ENCODE results near the gene NKTR.

Gene NKTR

DNA sequence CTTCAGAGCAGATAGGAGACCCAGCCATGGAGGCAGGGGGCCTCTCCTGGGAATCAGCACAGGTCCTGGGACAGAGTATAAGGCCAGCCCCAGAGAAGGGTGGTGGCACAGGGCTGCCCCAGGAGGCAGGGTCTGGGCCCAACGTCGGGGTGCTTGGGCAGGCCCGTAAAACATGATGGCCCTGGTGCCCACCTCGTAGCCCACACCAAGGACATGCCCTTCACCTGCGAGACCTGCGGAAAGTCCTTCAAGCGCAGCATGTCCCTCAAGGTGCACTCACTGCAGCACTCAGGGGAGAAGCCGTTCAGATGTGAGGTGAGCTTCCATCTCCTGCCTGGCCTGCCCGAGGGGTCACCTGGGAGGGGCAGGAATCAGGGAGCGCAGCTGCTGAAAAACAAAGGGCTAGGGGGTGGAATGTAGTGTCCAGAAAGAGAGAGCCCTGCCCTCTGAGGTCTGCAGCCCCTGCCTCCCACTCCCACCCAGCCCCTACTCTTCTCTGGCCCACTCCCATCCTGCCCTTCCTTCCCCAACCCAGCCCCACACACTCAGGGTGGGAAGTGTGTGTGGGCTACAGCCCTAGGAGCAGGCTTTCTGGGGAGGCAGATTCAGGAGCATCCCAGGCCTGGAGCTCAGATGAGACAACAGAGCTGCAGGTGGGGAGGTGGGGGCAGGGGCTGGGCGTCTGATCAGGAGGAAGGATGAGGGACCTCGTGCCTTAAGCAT is 62.5 kb downstream of the NKTR start:
- no peak for DNase-seq

DNA sequence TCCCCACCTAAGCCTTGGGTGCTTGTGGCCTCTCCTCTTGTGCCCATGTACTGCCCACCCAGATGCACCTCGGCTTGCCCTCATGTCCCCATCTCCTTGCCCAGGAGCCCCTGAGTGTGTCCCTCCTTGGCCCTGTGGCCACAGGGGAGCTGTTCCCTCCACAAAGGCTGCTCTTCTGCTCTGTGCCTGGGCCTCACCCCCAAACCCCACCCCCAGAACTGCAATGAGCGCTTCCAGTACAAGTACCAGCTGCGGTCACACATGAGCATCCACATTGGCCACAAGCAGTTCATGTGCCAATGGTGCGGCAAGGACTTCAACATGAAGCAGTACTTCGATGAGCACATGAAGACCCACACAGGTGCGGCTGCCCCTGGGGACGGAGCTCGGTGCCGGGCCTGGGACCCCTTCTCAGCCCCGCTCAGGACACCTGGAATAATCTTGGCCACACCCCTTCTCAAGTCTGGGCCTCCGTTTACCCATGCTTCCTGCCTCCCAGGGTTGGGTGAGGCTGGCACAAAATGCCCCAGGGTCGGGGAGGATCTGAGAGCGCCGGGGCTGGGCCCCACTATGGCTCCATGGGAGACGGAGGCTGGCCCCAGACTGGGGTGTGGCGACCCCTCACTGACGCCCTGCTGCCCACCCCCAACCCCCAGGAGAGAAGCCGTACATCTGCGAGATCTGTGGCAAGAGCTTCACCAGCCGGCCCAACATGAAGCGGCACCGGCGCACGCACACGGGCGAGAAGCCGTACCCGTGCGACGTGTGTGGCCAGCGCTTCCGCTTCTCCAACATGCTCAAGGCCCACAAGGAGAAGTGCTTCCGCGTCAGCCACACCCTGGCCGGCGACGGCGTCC is 63.3 kb downstream of the NKTR start:
- DNase-seq, result no peak

DNA sequence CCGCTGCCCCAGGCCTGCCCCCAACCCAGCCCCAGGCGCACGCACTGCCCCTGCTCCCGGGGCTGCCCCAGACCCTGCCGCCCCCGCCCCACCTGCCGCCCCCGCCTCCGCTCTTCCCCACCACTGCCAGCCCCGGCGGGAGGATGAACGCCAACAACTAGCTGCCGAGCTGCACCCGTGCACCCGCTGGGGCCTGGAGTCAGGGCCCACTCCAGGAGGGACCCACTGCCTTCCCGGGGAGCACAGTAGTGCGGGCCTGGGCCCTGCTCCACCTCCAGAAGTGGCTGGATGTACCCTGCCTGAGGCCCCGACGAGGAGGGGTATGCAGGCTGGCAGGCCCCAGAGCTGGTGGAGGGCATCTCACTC is 63.9 kb downstream of the NKTR start:
- DNase-seq, result no peak

DNA sequence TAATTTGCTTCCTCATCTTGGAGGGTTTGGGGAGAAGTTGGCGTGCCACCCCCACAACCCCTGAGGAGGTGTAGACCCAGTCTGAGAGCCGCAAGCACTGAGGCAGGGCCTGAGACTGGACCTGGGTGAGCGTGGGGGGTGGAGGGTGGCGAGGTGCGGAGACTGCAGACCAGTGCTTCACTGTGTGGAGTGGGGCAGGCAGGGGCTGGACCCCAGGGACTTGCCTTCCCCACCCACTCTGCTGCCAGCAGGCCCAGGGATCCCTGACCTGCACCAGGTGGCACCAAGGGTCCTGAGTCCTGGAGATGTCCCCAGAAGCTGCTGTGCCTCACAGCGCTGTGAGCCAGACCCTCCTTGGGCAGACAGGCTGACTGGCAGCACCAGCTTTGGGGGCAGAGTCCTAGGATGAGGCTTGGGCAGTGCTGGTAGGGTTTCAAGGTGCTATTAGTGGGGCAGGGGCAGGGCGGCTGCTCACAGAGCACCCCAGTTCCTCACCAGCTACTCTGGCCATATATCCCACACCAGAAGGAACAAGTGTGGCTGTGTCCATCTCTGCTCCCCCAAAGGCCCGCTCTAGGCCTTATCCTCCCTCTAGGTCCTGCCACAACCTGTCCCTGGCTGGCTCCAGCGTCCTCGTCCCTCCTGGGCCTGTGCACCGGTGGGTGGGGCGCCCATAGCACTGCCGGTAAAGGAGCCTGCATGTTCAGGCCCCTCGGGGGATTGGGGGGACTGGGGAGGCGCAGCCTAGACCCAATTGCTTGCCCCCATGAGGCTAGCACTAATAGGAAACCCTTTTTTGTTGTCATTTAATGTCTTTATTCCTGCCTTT is 64.8 kb downstream of the NKTR start:
- no peak for DNase-seq

DNA sequence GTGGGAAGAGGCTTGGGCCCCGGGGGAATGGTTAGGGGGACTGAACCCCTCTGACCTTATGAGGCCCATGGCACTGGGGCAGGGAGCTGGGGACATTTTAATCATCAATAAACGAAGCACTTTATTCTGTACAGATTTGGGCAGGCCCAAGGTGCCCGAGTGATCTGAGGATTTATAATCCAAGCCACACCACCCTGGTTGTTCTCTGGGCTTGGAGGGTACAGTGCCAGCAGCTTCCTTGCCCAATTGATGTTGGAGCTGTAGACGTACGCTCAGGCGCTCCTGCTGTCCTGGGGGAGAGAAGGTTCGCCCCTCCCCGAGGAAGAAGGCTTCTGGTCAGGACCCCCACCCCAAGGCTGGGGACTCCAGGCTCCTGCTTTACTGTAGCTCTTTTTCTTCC is 65.5 kb downstream of the NKTR start:
- DNase-seq, result no peak

DNA sequence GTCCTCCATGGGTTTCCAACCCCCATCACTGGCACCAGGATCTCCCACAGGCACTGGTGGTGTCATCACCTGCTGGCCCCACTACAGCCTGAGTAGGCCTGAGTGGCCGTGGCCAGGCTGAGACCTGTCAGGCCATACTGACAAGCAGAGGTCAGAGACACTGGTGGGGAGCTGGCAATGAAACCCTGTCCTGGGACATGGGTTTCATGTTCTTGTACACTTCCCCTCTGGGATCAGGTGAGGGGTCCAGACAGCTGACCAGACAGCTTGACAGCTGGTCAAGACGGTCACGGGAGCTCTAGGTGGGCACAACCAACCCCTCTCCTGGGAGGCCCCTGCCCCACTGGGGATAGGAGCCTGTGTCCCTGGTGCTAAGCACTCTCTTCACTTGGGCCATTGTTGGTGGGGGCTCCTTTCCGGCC is 66.1 kb downstream of the NKTR start:
- DNase-seq, result no peak

DNA sequence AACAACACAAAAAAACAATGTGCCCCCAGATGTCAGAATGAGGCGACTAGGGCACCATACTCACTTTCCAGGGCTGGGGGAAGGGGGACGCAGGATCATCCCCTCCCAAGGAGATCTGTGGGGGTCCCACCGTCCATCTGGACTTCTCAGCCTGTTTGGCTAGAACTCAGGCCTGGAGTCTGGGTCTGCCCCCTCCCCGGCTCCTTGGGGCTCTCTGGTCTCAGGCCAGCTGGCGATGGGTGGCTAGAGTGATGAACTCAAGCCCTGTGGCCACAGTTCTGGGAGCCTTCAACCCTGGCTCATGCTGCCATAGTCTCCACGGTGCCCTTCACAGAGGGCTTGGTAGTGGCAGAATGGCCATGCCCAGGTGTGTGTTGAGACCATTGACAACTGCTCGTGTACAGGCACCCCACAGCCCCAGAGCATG is 66.6 kb downstream of the NKTR start:
- no peak for DNase-seq

DNA sequence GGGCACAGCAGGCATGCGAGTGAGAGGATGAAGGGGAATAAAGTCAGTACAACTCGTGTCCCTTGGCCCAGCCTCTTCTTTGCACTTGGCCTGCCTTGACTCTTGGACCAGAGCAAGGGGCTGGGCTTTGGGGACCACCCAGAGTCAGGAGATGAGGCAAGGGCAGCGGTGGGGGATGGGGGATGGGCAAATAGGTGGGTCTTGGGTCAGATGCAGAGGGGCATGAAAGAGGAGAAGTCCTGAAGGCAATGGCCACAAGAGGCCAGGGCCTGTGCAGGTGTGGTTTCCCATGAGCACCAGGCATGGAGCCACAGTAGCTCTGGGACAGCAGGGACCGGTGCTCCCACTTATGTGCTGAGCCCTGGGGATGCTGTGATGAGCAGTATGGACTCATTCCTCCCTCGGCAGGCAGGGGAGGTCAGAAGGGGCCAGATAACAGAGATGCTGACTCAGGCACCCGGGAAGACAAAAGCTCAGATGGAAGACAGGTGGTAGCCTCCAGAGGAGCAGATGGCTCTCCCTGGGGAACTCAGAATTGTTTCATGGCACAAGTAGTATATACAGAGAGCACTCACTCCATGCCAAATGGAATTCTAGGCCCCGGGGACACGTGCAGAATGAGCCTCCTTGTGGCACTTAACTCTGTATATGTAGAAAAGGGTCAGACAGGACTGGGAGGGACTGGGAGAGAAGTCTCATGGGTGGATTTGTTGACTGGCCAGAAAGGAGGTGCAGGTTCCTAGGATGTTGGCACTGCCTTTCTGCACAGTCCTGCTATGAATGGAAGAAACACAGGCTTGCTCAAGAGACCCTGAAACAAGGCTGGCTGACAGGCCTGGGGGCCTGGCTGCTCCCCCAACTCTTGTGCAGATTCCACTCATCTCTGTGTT is 67.3 kb downstream of the NKTR start:
- no peak for DNase-seq

DNA sequence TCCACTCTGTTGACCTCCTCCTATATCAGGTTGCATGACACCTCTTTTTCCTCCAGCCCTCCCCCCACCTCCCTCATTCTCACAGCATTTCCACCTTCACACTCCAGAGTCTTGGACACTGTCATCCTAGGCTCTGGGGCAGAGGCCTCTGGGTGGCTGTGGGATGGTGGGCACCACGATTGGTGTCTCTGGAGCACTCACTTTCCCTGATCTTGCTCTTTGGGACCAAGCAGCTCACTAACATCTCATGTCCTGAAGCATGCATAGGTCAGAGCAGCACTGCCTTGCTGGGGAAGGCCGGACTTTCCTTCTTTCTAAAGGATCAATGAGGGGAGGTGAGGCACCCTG is 67.9 kb downstream of the NKTR start:
- DNase-seq, result no peak

DNA sequence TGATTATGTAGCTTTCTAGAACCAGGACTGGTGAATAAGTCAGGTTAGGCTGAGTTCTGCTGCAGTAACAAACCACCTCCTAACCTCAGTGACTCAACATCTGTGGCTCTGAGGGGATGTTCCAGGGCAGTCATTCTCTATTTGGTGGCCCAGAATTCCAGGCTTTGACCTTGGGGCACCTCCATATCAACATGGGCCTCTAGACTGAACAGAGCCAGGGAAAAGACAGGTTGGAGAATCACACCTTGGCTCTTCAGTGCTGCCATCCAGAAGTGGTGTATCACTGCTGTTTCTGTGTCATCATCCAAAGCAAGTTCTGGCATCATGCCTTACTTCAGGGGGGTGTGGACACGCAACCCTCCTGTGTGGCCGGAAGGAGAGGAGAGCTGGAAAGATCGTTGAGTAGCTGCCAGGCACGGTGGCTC is 68.3 kb downstream of the NKTR start:
- no peak for DNase-seq

DNA sequence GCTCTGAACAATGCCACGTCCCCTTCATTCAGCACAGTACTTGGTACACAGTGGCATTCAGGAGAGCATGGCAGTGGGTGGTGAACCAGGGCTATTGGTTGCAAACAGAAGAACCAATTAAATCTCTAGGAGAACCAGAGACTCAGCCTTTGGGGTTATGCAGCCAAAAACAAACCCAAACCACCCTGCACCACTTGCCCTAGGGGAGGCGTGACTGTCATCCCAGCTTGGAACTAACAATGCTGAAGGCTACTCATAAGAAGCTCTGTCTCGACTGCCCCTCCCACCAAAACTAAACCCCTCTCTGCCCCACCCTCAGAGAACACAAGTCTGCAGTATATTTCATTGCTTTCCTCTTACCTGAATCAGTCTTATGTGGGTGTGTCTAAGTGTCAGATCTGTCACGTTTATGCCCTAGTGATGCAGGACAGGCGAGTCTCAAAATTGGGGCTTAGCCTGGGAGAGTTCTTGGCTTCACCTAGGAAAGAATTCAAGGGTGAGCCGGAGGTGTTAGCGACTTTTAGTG is 69.6 kb downstream of the NKTR start:
- no peak for DNase-seq

DNA sequence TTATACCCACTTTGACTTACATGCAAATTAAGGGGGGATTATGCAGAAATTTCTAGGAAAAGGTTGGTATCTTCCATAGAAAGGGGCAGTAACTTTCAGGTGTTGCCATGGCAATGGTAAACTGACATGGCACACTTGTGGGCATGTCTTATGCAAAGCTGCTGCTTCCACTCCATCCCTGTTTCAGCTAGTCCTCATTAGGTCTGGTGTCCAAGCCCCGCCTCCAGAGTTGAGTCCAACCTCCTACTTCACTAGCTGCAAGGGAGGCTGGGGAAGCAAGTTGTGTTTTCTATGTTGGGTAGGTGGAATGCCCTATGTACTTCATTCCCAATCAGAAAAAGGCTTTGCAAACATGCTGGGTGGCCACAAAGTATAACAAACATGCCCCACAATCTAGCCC is 70.2 kb downstream of the NKTR start:
- DNase-seq, result no peak

DNA sequence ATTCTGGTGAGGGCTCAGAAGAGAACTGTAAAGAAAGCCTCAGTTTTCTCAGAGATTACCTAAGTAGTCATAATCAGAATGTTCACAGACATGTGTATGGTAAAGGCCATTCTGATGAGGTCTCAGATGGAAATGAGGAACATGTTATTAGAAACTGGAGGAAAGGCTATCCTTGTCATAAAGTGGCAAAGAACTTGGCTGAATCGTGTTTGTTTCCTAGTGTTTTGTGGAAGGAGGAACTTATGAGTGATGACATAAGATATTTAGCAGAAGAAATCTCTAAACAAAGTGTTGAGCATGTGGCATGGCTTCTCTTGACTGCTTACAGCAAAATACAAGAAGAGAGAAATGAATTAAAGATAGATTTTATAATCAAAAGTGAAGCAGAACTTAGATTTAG is 72.0 kb downstream of the NKTR start:
- no peak for DNase-seq

DNA sequence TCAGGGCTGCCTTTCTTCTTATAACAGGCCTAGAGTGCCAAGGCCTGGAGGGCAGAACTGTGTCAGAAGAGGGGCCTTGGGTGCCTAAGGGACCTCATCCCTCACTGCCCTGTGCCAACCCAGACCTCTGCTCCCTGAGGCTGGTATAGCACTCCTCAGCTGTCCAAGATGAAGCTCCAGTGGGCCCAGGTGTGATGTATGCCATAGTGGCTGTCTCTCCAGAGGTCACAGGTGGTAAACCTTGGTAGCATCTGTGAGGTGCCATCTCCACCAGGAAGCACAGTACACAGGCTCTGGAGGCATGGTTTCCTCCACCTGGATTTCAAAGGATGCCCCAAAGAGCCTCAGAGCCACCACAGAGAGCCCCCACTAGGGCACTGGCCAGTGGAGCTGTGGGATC is 72.6 kb downstream of the NKTR start:
- DNase-seq, result no peak

DNA sequence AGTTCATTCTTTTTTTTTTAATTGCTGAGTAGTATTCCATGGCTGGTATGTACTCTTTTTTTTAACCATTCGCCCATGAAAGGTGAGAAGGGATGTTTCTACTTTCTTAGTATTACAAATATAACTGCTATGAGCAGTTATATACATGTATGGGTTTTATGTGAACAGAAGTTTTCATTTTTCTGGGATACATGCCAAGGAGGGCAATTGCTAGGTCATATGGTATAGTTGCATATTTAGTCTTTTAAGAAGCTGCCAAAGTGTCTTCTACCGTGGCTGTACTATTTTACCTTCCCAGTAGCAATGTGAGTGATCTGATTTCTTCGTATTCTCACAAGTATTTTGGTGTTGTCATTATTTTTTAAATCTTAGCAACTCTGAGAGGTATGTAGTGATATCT is 73.7 kb downstream of the NKTR start:
- no peak for DNase-seq

DNA sequence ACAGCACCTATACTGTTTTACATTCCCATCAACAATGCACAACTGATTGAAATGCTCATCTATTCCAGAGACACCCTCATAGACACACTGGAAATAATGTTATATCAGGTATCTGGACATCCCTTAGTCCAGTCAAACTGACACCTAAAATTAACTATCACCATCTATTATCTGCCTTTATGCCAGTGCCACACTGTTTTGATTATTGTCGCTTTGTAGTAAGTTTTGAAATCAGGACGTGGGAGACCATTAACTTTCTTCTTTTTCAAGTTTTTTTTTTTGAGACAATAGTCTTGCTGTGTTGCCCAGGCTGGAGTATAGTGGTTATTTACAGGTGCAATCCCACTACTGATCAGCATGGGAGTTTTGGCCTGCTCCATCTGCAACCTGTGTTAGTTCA is 75.4 kb downstream of the NKTR start:
- no peak for DNase-seq

DNA sequence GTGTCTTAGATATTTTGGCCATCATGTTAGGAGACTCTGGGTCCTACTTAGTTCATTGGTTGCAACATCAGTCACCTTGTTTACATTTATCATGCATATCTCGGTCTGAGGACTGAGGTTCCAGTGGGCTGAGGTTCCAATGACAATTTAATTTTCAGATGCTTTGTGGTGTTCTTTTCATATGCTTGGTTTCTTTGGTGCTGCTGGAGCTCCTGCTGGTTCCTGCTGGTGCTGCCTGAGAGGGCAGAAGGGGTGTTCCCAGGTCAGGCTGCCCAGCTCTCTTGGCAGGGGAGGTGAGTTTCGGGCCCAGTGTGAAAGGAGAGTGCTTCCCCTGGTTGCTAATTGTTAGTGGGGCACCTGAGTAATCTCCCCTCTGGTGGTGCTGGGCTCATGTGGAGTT is 78.0 kb downstream of the NKTR start:
- no peak for DNase-seq

DNA sequence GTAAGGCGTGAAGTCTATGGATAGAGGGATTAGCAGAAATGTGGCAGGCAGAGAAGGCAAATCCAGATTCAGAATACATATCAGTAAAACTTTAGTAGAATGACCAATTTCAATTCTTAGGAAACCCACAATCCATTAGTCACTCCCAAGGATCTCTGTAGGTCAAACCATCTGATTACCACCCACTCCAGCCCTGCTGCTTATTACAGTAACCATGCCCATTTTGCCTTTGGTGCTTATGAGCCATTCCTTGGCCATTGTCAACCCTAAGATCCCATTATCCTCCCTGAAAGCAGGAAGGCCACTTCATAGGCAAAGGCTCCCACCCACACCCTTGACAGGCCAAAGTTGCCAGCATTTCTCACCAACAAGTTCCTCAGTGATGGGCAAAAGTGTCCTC is 79.8 kb downstream of the NKTR start:
- DNase-seq, result no peak

DNA sequence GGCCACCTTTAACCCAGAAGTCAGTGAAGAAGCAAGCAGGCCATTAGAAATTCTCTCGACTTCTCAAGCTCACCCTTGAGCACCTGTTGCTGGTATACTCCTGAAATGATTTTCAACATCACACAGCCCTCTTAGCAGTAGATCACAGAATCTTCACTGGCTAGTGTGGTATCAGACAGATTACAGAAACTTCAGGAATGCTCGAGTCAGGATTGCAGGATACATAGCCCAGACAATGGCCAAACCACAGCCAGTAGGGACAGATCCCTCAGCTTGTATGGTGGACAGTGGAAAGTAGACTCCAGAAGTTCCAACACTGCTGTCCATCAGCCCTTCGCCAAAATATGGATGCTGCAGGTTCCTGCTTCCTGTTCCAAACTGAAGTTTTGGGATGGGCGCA is 80.3 kb downstream of the NKTR start:
- no peak for DNase-seq

DNA sequence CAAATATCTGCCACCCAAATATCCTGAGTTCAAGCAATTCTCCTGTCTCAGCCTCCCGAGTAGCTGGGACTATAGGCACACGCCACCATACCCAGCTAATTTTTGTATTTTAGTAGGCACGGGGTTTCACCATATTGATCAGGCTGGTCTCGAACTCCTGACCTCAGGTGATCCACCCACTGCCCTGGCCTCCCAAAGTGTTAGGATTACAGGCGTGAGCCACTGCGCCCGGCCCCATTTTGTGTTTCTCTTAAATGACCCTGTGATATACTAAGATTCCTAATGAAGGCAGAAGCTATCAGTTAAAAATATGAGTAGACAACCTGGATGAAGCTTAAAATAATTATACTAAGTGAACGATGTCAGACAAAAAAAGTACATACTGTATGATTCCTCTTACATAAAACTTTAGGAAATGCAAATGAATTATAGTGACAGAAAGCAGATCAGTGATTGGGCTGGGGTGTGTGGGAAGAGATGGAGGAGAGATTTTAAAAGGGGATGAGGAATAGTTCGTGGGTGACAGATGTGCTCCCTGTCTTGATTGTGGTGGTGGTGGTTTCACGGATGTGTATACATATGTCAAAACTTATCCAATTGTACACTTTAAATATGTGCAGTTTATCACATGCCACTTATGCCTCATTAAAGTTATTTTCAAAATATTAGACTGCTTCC is 81.0 kb downstream of the NKTR start:
- no peak for DNase-seq

DNA sequence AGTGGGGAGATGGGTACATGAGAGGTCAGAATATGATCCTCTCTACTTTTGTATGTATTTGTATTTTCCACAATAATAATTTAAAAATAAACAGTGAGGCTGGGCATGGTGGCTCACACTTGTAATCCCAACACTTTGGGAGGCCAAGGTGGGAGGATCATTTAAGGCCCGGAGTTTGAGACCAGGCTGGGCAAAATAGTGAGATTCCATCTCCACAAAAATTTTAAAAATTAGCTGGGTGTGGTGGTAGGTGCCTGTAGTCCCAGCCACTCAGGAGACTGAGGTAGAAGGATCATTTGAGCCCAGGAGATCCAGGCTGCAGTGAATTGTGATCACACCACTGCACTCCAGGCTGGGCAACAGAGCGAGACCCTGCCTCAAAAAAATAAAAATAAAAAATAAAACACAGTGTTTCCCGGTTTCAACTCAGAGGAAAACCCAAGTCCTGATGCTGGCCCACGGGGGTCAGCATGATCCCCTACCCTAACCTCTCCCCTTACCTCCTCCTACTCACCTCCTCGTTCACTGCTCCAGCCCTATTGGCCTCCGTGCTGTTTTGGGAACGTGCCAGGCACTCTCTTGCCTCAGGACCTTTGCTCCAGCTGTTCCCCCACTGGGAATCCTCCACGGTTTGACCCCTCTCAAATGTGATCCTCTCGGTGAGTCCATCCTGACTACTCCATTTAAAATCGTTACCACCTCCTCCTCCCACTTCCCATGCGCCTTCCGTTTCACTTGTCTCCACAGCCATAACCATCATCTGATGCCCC is 82.0 kb downstream of the NKTR start:
- no peak for DNase-seq
